ENCODE results near the gene TLK2. TPM values are rescaled to one million over a fixed set of nuclear protein-coding genes. Genes with fewer than 3 reads are reported as not detected.

The TLK2 gene
- total and polyA plus RNA-seq, 2 donors (not counting 3 experiments of a cell fraction or from before 2014, with no cell fraction given): 30.7 to 40.7 TPM

- no peak overlapping the region for H3K4me3 ChIP-seq (replicated peaks in 1 of 3; ENCODE audit: insufficient read depth in 1 of 3, low read depth in 1 of 3, low read length in 3 of 3)
- POLR2A ChIA-PET: no interaction called here
- no peaks in the 10 kb centered on the region for H3K27me3 ChIP-seq (ENCODE audit: control insufficient read depth in 2 of 2, insufficient read depth in 2 of 2, low read length in 2 of 2)
- DNase-seq (ENCODE audit: low read depth, low spot score) (no peak), FAIRE-seq (no peak)
- no peaks in the 10 kb centered on the region for H4K20me1 ChIP-seq (replicated peaks; ENCODE audit: control insufficient read depth, extremely low read depth, insufficient read depth, low read length)
- no peaks in the 10 kb centered on the region for H3K9me3 ChIP-seq (replicated peaks; ENCODE audit: control insufficient read depth, insufficient read depth, low read length)
- no peaks in the 10 kb centered on the region for H3K79me2 ChIP-seq (ENCODE audit: control insufficient read depth, insufficient read depth, low read length)
- TF ChIP-seq POLR2A (IDR thresholded peaks at IDR 0.05; ENCODE audit: low read depth, low read length): no peak
- TF ChIP-seq FOS (IDR thresholded peaks at IDR 0.05; ENCODE audit: borderline replicate concordance, insufficient read depth, low read length): no peak
- TF ChIP-seq POLR2AphosphoS5 (IDR thresholded peaks at IDR 0.05; ENCODE audit: insufficient read depth, low read depth, low read length): no peak
- TF ChIP-seq JUN (IDR thresholded peaks at IDR 0.05; ENCODE audit: borderline replicate concordance, insufficient read depth, insufficient read length, low read depth): no peak
- H3K27ac ChIP-seq (ENCODE audit: insufficient read depth, low read depth, low read length): no peak overlapping the region
- CTCF ChIA-PET: no interaction called here
- no peaks in the 10 kb centered on the region for H3K9me1 ChIP-seq (replicated peaks; ENCODE audit: control insufficient read depth, extremely low read depth, insufficient read depth, low read length)
- BruUV-seq (replicated peaks): no TSS peak
- no peak overlapping the region for H3K9ac ChIP-seq (replicated peaks; ENCODE audit: extremely low read depth, insufficient read depth, low read length)
- no peaks in the 10 kb centered on the region for H3K4me1 ChIP-seq (ENCODE audit: control insufficient read depth, extremely low read depth, insufficient read depth, low read length)
- H3K4me2 ChIP-seq (ENCODE audit: insufficient read depth, low read length): no peak overlapping the region
- no peaks in the 10 kb centered on the region for H3K36me3 ChIP-seq (ENCODE audit: control insufficient read depth in 2 of 2, extremely low read depth in 1 of 2, insufficient read depth in 2 of 2, low read length in 2 of 2)
- intact Hi-C loops (cut with micrococcal nuclease) (no loop called here), dilution Hi-C loops (cut with MboI; ENCODE audit: extremely low pct_ligation_motif_present, low sequenced_read_pairs) (no loop called here)
- no peak overlapping the region for H2AFZ ChIP-seq (ENCODE audit: low read depth, low read length)
These were observed 163.3 kb downstream of the TLK2 start for GRCh38 chr17:62641951-62642350.

- no peaks in the 10 kb centered on the region for H3K9me3 ChIP-seq (replicated peaks; ENCODE audit: control insufficient read depth, insufficient read depth, low read length)
- FAIRE-seq (no peak), DNase-seq (ENCODE audit: low read depth, low spot score) (peak; percentile 59)
- H3K36me3 ChIP-seq (ENCODE audit: control insufficient read depth in 2 of 2, extremely low read depth in 1 of 2, insufficient read depth in 2 of 2, low read length in 2 of 2): no peaks in the 10 kb centered on the region
- H3K9me1 ChIP-seq (replicated peaks; ENCODE audit: control insufficient read depth, extremely low read depth, insufficient read depth, low read length): no peaks in the 10 kb centered on the region
- H4K20me1 ChIP-seq (replicated peaks; ENCODE audit: control insufficient read depth, extremely low read depth, insufficient read depth, low read length): no peaks in the 10 kb centered on the region
- no peaks in the 10 kb centered on the region for H3K79me2 ChIP-seq (ENCODE audit: control insufficient read depth, insufficient read depth, low read length)
- no peak overlapping the region for H2AFZ ChIP-seq (ENCODE audit: low read depth, low read length)
- BruUV-seq (replicated peaks): no TSS peak
- TF ChIP-seq POLR2A (IDR thresholded peaks at IDR 0.05; ENCODE audit: low read depth, low read length) (no peak), GATA2 (IDR thresholded peaks at IDR 0.05; ENCODE audit: insufficient read depth, insufficient read length, low read depth, low read length) (peak; percentile 16), EZH2 (IDR thresholded peaks at IDR 0.05; ENCODE audit: borderline replicate concordance, low read depth, low read length, severe bottlenecking) (no peak), JUN (IDR thresholded peaks at IDR 0.05; ENCODE audit: borderline replicate concordance, insufficient read depth, insufficient read length, low read depth) (no peak), FOS (IDR thresholded peaks at IDR 0.05; ENCODE audit: borderline replicate concordance, insufficient read depth, low read length) (no peak), MYC (IDR thresholded peaks at IDR 0.05; ENCODE audit: low read depth, low read length) (no peak), POLR2AphosphoS5 (IDR thresholded peaks at IDR 0.05; ENCODE audit: insufficient read depth, low read depth, low read length) (no peak), MAX (IDR thresholded peaks at IDR 0.05; ENCODE audit: insufficient read depth, insufficient read length) (no peak)
- dilution Hi-C loops (cut with MboI; ENCODE audit: extremely low pct_ligation_motif_present, low sequenced_read_pairs): no loop called here
- no peak overlapping the region for H3K4me3 ChIP-seq (replicated peaks in 1 of 3; ENCODE audit: insufficient read depth in 1 of 3, low read depth in 1 of 3, low read length in 3 of 3)
- intact Hi-C loops (cut with micrococcal nuclease): no loop called here
- CTCF ChIA-PET: interaction anchor here (1.2 kb wide), 1 partner anchor 15 kb away, joined by 3 read pairs; no protein-coding TSS in a partner anchor
- no peaks in the 10 kb centered on the region for H3K27me3 ChIP-seq (ENCODE audit: control insufficient read depth in 2 of 2, insufficient read depth in 2 of 2, low read length in 2 of 2)
- H3K27ac ChIP-seq (ENCODE audit: insufficient read depth, low read depth, low read length): no peak overlapping the region
- peak overlapping the region; percentile 31 for H3K4me2 ChIP-seq (ENCODE audit: insufficient read depth, low read length)
- no peaks in the 10 kb centered on the region for H3K4me1 ChIP-seq (ENCODE audit: control insufficient read depth, extremely low read depth, insufficient read depth, low read length)
- POLR2A ChIA-PET: no interaction called here
- H3K9ac ChIP-seq (replicated peaks; ENCODE audit: extremely low read depth, insufficient read depth, low read length): no peak overlapping the region
These were observed 164.9 kb downstream of the TLK2 start for GRCh38 chr17:62643496-62643895.

All from endothelial cell of umbilical vein (primary cell).